ENCODE measurements around the gene PTPRD. TPM values are rescaled to one million over a fixed set of nuclear protein-coding genes. Genes with fewer than 3 reads are reported as not detected.

Gene PTPRD
- total and polyA plus RNA-seq, 2 donors (not counting 1 experiment from before 2014, with no cell fraction given): not detected

GRCh38 chr9:8579661-8580060, 2033.1 kb downstream of the PTPRD start:
- 96% methylated on average over 2 of the region's 2 CpGs for WGBS (ENCODE audit: insufficient coverage)
- ChIA-PET CTCF (no interaction called here), POLR2A (no interaction called here)
- Histone ChIP-seq H3K36me3 (replicated peaks in 1 of 2; ENCODE audit: control extremely low read depth in 1 of 2, control insufficient read depth in 1 of 2, extremely low read depth in 1 of 2, insufficient read depth in 2 of 2, low read length in 1 of 2) (no peaks in the 10 kb centered on the region), H3K4me2 (replicated peaks; ENCODE audit: low read depth, low read length, poor library complexity, severe bottlenecking) (no peak overlapping the region), H3K27me3 (replicated peaks in 1 of 4; ENCODE audit: control extremely low read depth in 1 of 4, control insufficient read depth in 3 of 4, insufficient read depth in 4 of 4, low read length in 3 of 4) (no peaks in the 10 kb centered on the region), H3K27ac (ENCODE audit: low read length in 2 of 2) (no peak overlapping the region), H3K9ac (ENCODE audit: low read length) (no peak overlapping the region), H3K4me3 (ENCODE audit: control extremely low read depth in 1 of 5, extremely low read depth in 1 of 5, insufficient read depth in 1 of 5, low read depth in 2 of 5, low read length in 4 of 5) (no peak overlapping the region), H3K9me3 (ENCODE audit: control extremely low read depth in 1 of 3, control insufficient read depth in 2 of 3, insufficient read depth in 1 of 3, low read length in 2 of 3) (no peaks in the 10 kb centered on the region), H2AFZ (ENCODE audit: insufficient read depth, low read depth, low read length, poor library complexity, severe bottlenecking) (no peak overlapping the region), H3K79me2 (ENCODE audit: control insufficient read depth, insufficient read depth, low read length) (no peaks in the 10 kb centered on the region), H3K4me1 (ENCODE audit: control insufficient read depth in 2 of 2, insufficient read depth in 2 of 2, low read length in 2 of 2) (no peaks in the 10 kb centered on the region), H4K20me1 (ENCODE audit: control insufficient read depth, insufficient read depth, low read length, poor library complexity, severe bottlenecking) (no peaks in the 10 kb centered on the region)
- no peak overlapping the region for H3K27ac Mint-ChIP-seq
- DNase-seq (no peak), ATAC-seq (ENCODE audit: low read depth) (no peak)
- H3K4me3 Mint-ChIP-seq: no peak overlapping the region
- peaks cover 2% of the 10 kb centered on the region for H3K9me3 Mint-ChIP-seq (ENCODE audit: insufficient read depth)
- intact Hi-C loops (cut with micrococcal nuclease): no loop called here
- TF ChIP-seq EZH2 (IDR thresholded peaks at IDR 0.05; ENCODE audit: borderline replicate concordance, insufficient read depth, low read depth, low read length, poor library complexity, severe bottlenecking): no peak
- no peak for TF ChIP-seq CTCF (IDR thresholded peaks at IDR 0.05)
- H3K27me3 Mint-ChIP-seq: no peaks in the 10 kb centered on the region
- H3K4me1 Mint-ChIP-seq: no peaks in the 10 kb centered on the region

GRCh38 chr9:8576741-8577140, 2036.1 kb downstream of the PTPRD start:
- Mint-ChIP-seq H3K27me3 (no peaks in the 10 kb centered on the region), H3K9me3 (ENCODE audit: insufficient read depth) (no peaks in the 10 kb centered on the region), H3K27ac (no peak overlapping the region), H3K4me1 (no peaks in the 10 kb centered on the region), H3K4me3 (no peak overlapping the region)
- Histone ChIP-seq H3K4me1 (ENCODE audit: control insufficient read depth in 2 of 2, insufficient read depth in 2 of 2, low read length in 2 of 2) (no peaks in the 10 kb centered on the region), H3K79me2 (ENCODE audit: control insufficient read depth, insufficient read depth, low read length) (no peaks in the 10 kb centered on the region), H3K27ac (ENCODE audit: low read length in 2 of 2) (no peak overlapping the region), H3K36me3 (replicated peaks in 1 of 2; ENCODE audit: control extremely low read depth in 1 of 2, control insufficient read depth in 1 of 2, extremely low read depth in 1 of 2, insufficient read depth in 2 of 2, low read length in 1 of 2) (no peaks in the 10 kb centered on the region), H3K4me3 (ENCODE audit: control extremely low read depth in 1 of 5, extremely low read depth in 1 of 5, insufficient read depth in 1 of 5, low read depth in 2 of 5, low read length in 4 of 5) (no peak overlapping the region), H3K27me3 (replicated peaks in 1 of 4; ENCODE audit: control extremely low read depth in 1 of 4, control insufficient read depth in 3 of 4, insufficient read depth in 4 of 4, low read length in 3 of 4) (no peaks in the 10 kb centered on the region), H4K20me1 (ENCODE audit: control insufficient read depth, insufficient read depth, low read length, poor library complexity, severe bottlenecking) (no peaks in the 10 kb centered on the region), H3K9ac (ENCODE audit: low read length) (no peak overlapping the region), H2AFZ (ENCODE audit: insufficient read depth, low read depth, low read length, poor library complexity, severe bottlenecking) (no peak overlapping the region), H3K9me3 (ENCODE audit: control extremely low read depth in 1 of 3, control insufficient read depth in 2 of 3, insufficient read depth in 1 of 3, low read length in 2 of 3) (no peaks in the 10 kb centered on the region), H3K4me2 (replicated peaks; ENCODE audit: low read depth, low read length, poor library complexity, severe bottlenecking) (no peak overlapping the region)
- no peak for ATAC-seq (ENCODE audit: low read depth)
- CTCF ChIA-PET: no interaction called here
- TF ChIP-seq CTCF (IDR thresholded peaks at IDR 0.05): no peak
- TF ChIP-seq EZH2 (IDR thresholded peaks at IDR 0.05; ENCODE audit: borderline replicate concordance, insufficient read depth, low read depth, low read length, poor library complexity, severe bottlenecking): no peak
- POLR2A ChIA-PET: no interaction called here
- DNase-seq: no peak
- intact Hi-C loops (cut with micrococcal nuclease): no loop called here

Measured in B cell (primary cell).